ENCODE results near the gene TTLL10. TPM values are rescaled to one million over a fixed set of nuclear protein-coding genes. Genes with fewer than 3 reads are reported as not detected.
A peak's percentile ranks its signal among the peaks of the same experiment; 100 is the strongest.
"Not testable (repeated sequence)": the region's sequence is repeated elsewhere in the genome, so short reads cannot be mapped to it uniquely, and the experiment has no call there.

TTLL10 gene
- total RNA-seq, 4 donors from 2014 or later, result not detected

DNA sequence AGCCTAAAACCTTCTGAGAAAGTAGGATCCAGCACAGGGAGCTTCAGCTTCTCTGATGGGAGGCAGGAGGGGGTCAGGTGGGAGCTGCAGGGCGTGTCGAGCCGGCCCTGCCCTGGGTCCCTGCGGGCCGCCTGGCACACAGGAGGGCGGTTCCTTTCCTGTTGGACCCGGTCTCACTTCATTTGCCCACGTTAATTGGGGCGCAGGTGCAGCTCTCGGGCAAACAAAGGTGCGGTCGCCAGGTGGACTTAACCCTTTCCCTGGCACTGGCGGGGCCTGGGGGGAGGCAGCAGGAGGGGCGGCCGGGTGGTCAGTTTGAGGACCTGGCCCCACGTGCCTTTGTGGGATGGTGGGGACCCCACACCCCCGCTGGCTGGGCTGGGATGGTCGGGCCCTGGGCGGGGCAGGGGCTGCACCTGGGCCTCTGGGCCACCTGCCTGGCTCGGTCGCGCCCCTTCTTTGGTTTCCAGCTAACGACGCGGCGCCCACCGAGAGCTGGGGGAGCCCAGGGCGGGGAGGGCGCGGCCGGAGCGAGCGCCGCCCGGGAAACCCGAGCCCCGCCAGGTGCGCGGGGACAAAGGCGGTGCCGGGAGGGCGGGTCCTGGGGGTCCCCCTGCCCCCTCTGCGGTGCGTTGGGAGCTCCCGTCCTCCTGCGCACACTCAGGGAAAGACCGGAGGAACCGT is 37.0 kb upstream of the TTLL10 start:
- H3K9me3 ChIP-seq, result no peaks in the 10 kb centered on the region
- no peak overlapping the region for H3K27ac ChIP-seq
- TF ChIP-seq CTCF (IDR thresholded peaks at IDR 0.05), result no peak
- no peak for TF ChIP-seq POLR2A (IDR thresholded peaks at IDR 0.05)
- no peak for TF ChIP-seq EP300 (IDR thresholded peaks at IDR 0.05)
- no peak for TF ChIP-seq POLR2AphosphoS5 (IDR thresholded peaks at IDR 0.05)
- WGBS, result no CpG with 5 or more reads among the region's 48 CpGs
- no peaks in the 10 kb centered on the region for H3K36me3 ChIP-seq
- peaks cover 31% of the 10 kb centered on the region for H3K27me3 ChIP-seq
- peaks cover 32% of the 10 kb centered on the region for H3K4me1 ChIP-seq
- no peak for DNase-seq (ENCODE audit: low spot score in 2 of 2)
- H3K4me3 ChIP-seq, result peak overlapping the region; percentile 28

DNA sequence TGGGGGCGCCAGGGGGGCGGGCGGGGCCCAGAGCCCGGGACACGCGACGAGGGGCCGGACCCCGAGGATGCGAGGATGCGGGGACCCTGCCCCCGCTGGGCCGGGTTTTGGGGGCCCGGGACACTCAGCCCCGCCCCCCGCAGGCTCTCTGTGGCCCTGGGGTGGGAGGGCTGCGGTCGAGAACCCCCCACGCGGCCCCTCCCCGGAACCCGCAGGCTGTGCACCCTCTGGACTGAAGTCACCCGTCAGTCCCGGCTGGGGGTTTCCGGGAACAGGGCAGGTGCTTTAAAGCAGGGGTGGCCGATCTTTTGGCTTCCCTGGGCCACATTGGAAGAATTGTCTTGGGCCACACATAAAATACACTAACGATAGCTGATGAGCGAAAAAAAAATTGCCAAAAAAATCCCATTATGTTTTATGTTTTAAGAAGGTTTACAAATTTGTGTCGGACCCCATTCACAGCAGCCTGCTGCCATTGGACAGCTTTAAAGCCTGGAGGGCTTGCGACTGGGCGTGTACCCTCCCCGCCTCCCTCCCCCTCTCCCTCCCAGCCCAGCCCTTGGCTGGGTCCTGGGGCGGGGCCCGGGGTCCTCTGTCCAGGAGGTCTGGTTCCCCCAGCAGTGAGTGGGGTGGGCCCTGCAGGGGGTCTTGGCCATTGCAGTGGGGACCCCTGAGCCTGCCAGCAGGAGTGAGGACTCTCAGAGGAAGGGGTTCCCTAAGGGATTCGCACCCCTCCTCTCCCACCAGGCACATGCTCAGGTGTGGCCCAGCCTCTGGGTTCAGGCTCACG is 36.2 kb upstream of the TTLL10 start:
- WGBS, result 13% methylated on average over 9 of the region's 36 CpGs
- peaks cover 36% of the 10 kb centered on the region for H3K27me3 ChIP-seq
- peak overlapping the region; percentile 28 for H3K4me3 ChIP-seq
- DNase-seq (ENCODE audit: low spot score in 2 of 2), result no peak
- no peak for TF ChIP-seq POLR2AphosphoS5 (IDR thresholded peaks at IDR 0.05)
- TF ChIP-seq EP300 (IDR thresholded peaks at IDR 0.05), result no peak
- TF ChIP-seq CTCF (IDR thresholded peaks at IDR 0.05), result no peak
- TF ChIP-seq POLR2A (IDR thresholded peaks at IDR 0.05), result no peak
- no peaks in the 10 kb centered on the region for H3K9me3 ChIP-seq
- H3K27ac ChIP-seq, result no peak overlapping the region
- H3K4me1 ChIP-seq, result peaks cover 30% of the 10 kb centered on the region
- H3K36me3 ChIP-seq, result no peaks in the 10 kb centered on the region

- no peak for DNase-seq (ENCODE audit: low spot score in 2 of 2)
- 36% methylated on average over 12 of the region's 18 CpGs for WGBS
- no peak overlapping the region for H3K27ac ChIP-seq
- no peaks in the 10 kb centered on the region for H3K9me3 ChIP-seq
- no peaks in the 10 kb centered on the region for H3K36me3 ChIP-seq
- no peak overlapping the region for H3K4me3 ChIP-seq
- peaks cover 51% of the 10 kb centered on the region for H3K27me3 ChIP-seq
- TF ChIP-seq POLR2AphosphoS5 (IDR thresholded peaks at IDR 0.05) (no peak), POLR2A (IDR thresholded peaks at IDR 0.05) (no peak), EP300 (IDR thresholded peaks at IDR 0.05) (no peak), CTCF (IDR thresholded peaks at IDR 0.05) (no peak)
- peaks cover 39% of the 10 kb centered on the region for H3K4me1 ChIP-seq
Observed at GRCh38 chr1:1140673-1141072, 33.0 kb upstream of the TTLL10 start.

DNA sequence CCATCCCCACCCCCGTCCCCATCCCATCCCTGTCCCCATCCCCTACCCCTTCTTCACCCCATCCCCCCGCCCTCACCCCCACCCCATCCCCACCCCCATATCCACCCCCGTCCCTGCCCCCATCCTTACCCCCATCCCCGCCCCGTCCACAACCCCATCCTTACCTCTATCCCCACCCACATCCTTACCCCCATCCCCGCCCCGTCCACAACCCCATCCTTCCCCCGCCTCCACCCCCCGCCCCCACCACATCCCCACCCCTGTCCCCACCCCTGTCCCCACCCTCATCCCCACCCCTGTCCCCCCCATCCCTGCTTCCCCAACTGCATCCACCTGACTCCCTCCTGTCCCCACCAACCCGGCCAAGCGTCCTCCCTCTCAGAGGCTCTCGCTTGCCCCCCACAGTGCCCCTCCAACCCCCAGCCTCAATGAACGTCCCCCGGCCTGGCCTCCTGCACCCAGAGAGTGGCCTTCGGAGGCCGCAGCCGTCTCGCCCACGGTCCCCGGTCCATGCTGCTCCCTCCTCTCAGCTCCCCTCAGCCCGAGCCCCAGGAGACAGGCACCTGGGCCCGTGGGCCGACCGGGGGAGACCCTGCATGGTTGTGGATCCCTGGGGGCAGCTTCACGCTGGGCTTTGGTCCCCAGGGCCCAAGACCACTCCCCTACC is 32.3 kb upstream of the TTLL10 start:
- TF ChIP-seq CTCF (IDR thresholded peaks at IDR 0.05) (no peak), POLR2A (IDR thresholded peaks at IDR 0.05) (no peak), POLR2AphosphoS5 (IDR thresholded peaks at IDR 0.05) (no peak), EP300 (IDR thresholded peaks at IDR 0.05) (no peak)
- Histone ChIP-seq H3K36me3 (no peaks in the 10 kb centered on the region), H3K9me3 (no peaks in the 10 kb centered on the region), H3K27me3 (peaks cover 55% of the 10 kb centered on the region), H3K4me3 (no peak overlapping the region), H3K27ac (no peak overlapping the region), H3K4me1 (peaks cover 35% of the 10 kb centered on the region)
- DNase-seq (ENCODE audit: low spot score in 2 of 2), result no peak
- no CpG with 5 or more reads among the region's 25 CpGs for WGBS

- TF ChIP-seq POLR2AphosphoS5 (IDR thresholded peaks at IDR 0.05), result no peak
- no peak for TF ChIP-seq POLR2A (IDR thresholded peaks at IDR 0.05)
- no peak for TF ChIP-seq CTCF (IDR thresholded peaks at IDR 0.05)
- no peak for TF ChIP-seq EP300 (IDR thresholded peaks at IDR 0.05)
- Histone ChIP-seq H3K4me3 (no peak overlapping the region), H3K27ac (no peak overlapping the region), H3K4me1 (peaks cover 30% of the 10 kb centered on the region), H3K36me3 (no peaks in the 10 kb centered on the region), H3K27me3 (peaks cover 50% of the 10 kb centered on the region), H3K9me3 (no peaks in the 10 kb centered on the region)
- DNase-seq (ENCODE audit: low spot score in 2 of 2), result no peak
- WGBS, result 86% methylated on average over 10 of the region's 15 CpGs
Observed at GRCh38 chr1:1141911-1142250, 31.8 kb upstream of the TTLL10 start.

- Histone ChIP-seq H3K27me3 (peaks cover 46% of the 10 kb centered on the region), H3K4me1 (peaks cover 25% of the 10 kb centered on the region)
- WGBS, result 64% methylated on average over 15 of the region's 15 CpGs
- H3K4me3 ChIP-seq; H3K9me3 ChIP-seq; H3K36me3 ChIP-seq; H3K27ac ChIP-seq; DNase-seq (ENCODE audit: low spot score in 2 of 2): not testable (repeated sequence)
Observed at GRCh38 chr1:1142352-1142751, 31.3 kb upstream of the TTLL10 start.
